Ectodermal cell (in vitro differentiated cells): Measurements from ENCODE around the gene PCDHA9.
A peak's percentile ranks its signal among the peaks of the same experiment; 100 is the strongest.
"Not testable (repeated sequence)": the region's sequence is repeated elsewhere in the genome, so short reads cannot be mapped to it uniquely, and the experiment has no call there.

Experiments used
- H3K27ac ChIP-seq: 2 replicates; pipeline ENCODE4 v1.7.0; 2013; ENCODE audit warnings: mild to moderate bottlenecking, low read depth, low read length; ENCODE audit not compliant: insufficient read depth, poor library complexity, severe bottlenecking
- H3K27me3 ChIP-seq: 2 replicates; pipeline ENCODE4 v1.7.0; 2013; ENCODE audit warnings: mild to moderate bottlenecking, low read length; ENCODE audit not compliant: insufficient read depth, control insufficient read depth, poor library complexity, severe bottlenecking
- H3K36me3 ChIP-seq: one replicate; pipeline ENCODE4 v1.7.0; 2013; ENCODE audit warnings: low read length; ENCODE audit not compliant: control insufficient read depth, insufficient read depth
- H3K4me1 ChIP-seq: one replicate; pipeline ENCODE4 v1.7.0; 2013; ENCODE audit warnings: low read length; ENCODE audit not compliant: control insufficient read depth, insufficient read depth
- H3K4me3 ChIP-seq: 2 replicates; pipeline ENCODE4 v1.7.0; 2013; ENCODE audit warnings: low read depth, low read length, control low read depth; ENCODE audit not compliant: insufficient read depth
- H3K9me3 ChIP-seq: 2 replicates; pipeline ENCODE4 v1.7.0; 2013; ENCODE audit warnings: mild to moderate bottlenecking, low read length, moderate library complexity; ENCODE audit not compliant: control insufficient read depth
- WGBS, 2 experiments: methylation state at CpG; one replicate each; pipeline ENCODE4 v1.1.7; 2013; ENCODE audit warnings: missing lambda C conversion rate in 2 of 2; 5-methylcytosine and 5-hydroxymethylcytosine counted together

Gene PCDHA9

GRCh38 chr5:140835622-140836510 is 12.3 kb upstream of the PCDHA9 start:
- Histone ChIP-seq H3K4me3 (no peak overlapping the region), H3K36me3 (no peaks in the 10 kb centered on the region), H3K4me1 (no peaks in the 10 kb centered on the region), H3K27me3 (no peaks in the 10 kb centered on the region), H3K9me3 (no peaks in the 10 kb centered on the region), H3K27ac (no peak overlapping the region)
- WGBS, 2 experiments: 97% methylated on average over 103 of the region's 103 CpGs

GRCh38 chr5:140840978-140841962 is 6.9 kb upstream of the PCDHA9 start, which contains the start of gene PCDHA8:
Gene PCDHA8 (plus strand): TSS chr5:140841187. CDS start chr5:140841322, 135 bp downstream.
- 88 to 89% methylated on average over 47 of the region's 47 CpGs for WGBS, 2 experiments
- H3K27me3 ChIP-seq: no peaks in the 10 kb centered on the region
- no peaks in the 10 kb centered on the region for H3K36me3 ChIP-seq
- H3K9me3 ChIP-seq: peaks cover 2% of the 10 kb centered on the region
- no peak within 1 kb of the TSS for H3K27ac ChIP-seq
- H3K4me1 ChIP-seq: no peaks in the 10 kb centered on the region
- peak within 1 kb of the TSS; percentile 22 for H3K4me3 ChIP-seq

GRCh38 chr5:140842798-140843733 is 5.1 kb upstream of the PCDHA9 start:
- no peak overlapping the region for H3K4me3 ChIP-seq
- WGBS, 2 experiments: 96 to 97% methylated on average over 86 to 87 of the region's 87 CpGs
- no peaks in the 10 kb centered on the region for H3K4me1 ChIP-seq
- no peaks in the 10 kb centered on the region for H3K27me3 ChIP-seq
- peaks cover 2% of the 10 kb centered on the region for H3K9me3 ChIP-seq
- H3K27ac ChIP-seq: no peak overlapping the region
- H3K36me3 ChIP-seq: no peaks in the 10 kb centered on the region

- H3K27ac ChIP-seq, H3K4me3 ChIP-seq, H3K4me1 ChIP-seq, H3K36me3 ChIP-seq, H3K27me3 ChIP-seq, H3K9me3 ChIP-seq: not testable (repeated sequence)
- WGBS, 2 experiments: 97% methylated on average over 101 of the region's 101 CpGs
These were observed 1.9 kb downstream of the PCDHA9 start for GRCh38 chr5:140849831-140850634.

- Histone ChIP-seq H3K27ac (no peak within 1 kb of the TSS), H3K36me3 (peaks cover under 1% of the 10 kb centered on the region), H3K27me3 (no peaks in the 10 kb centered on the region), H3K4me3 (no peak within 1 kb of the TSS), H3K4me1 (no peaks in the 10 kb centered on the region), H3K9me3 (no peaks in the 10 kb centered on the region)
- WGBS, 2 experiments: 90 to 92% methylated on average over 43 to 44 of the region's 44 CpGs
These were observed 7.8 kb downstream of the PCDHA9 start, which contains the start of gene PCDHA10 for GRCh38 chr5:140855772-140856674. Gene PCDHA10 (plus strand): TSS chr5:140855897. CDS start chr5:140856049, 152 bp downstream.

GRCh38 chr5:140857177-140857986 is 9.2 kb downstream of the PCDHA9 start:
- H3K27me3 ChIP-seq: no peaks in the 10 kb centered on the region
- no peaks in the 10 kb centered on the region for H3K9me3 ChIP-seq
- no peak overlapping the region for H3K27ac ChIP-seq
- no peak overlapping the region for H3K4me3 ChIP-seq
- 96 to 97% methylated on average over 94 of the region's 94 CpGs for WGBS, 2 experiments
- H3K4me1 ChIP-seq: no peaks in the 10 kb centered on the region
- peaks cover 3% of the 10 kb centered on the region for H3K36me3 ChIP-seq

- H3K4me1 ChIP-seq: no peaks in the 10 kb centered on the region
- H3K27me3 ChIP-seq: no peaks in the 10 kb centered on the region
- WGBS, 2 experiments: 96 to 98% methylated on average over 22 of the region's 22 CpGs
- H3K36me3 ChIP-seq: peaks cover 3% of the 10 kb centered on the region
- no peak overlapping the region for H3K4me3 ChIP-seq
- no peak overlapping the region for H3K27ac ChIP-seq
- H3K9me3 ChIP-seq: no peaks in the 10 kb centered on the region
These were observed 9.7 kb downstream of the PCDHA9 start for GRCh38 chr5:140857987-140858240.
